ENCODE results near the gene LPP.

DNA sequence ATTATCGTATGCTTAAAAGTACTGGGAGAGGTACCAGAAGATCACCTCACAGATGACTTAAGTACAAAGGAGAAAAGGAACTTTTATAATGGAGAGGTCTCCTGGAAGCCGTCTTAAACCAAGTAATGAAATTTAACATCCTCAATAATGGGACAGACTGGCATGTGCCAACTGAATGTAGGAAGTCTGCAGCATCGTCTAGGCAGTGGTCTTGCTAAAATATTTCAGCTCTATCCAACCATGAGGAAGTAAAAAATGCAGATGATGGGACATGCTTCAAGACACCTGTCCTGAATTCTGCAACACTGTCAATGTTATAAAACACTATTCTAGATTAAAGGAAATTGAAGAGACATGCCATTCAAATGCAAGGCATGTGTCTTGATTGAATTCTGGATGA lies 559.0 kb downstream of the LPP start:
- no peak for TF ChIP-seq POLR2A (IDR thresholded peaks at IDR 0.05)
- TF ChIP-seq, protein P1, sequence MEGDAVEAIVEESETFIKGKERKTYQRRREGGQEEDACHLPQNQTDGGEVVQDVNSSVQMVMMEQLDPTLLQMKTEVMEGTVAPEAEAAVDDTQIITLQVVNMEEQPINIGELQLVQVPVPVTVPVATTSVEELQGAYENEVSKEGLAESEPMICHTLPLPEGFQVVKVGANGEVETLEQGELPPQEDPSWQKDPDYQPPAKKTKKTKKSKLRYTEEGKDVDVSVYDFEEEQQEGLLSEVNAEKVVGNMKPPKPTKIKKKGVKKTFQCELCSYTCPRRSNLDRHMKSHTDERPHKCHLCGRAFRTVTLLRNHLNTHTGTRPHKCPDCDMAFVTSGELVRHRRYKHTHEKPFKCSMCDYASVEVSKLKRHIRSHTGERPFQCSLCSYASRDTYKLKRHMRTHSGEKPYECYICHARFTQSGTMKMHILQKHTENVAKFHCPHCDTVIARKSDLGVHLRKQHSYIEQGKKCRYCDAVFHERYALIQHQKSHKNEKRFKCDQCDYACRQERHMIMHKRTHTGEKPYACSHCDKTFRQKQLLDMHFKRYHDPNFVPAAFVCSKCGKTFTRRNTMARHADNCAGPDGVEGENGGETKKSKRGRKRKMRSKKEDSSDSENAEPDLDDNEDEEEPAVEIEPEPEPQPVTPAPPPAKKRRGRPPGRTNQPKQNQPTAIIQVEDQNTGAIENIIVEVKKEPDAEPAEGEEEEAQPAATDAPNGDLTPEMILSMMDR (IDR thresholded peaks at IDR 0.05): no peak
